ENCODE results near the gene PLPPR3. TPM values are rescaled to one million over a fixed set of nuclear protein-coding genes. Genes with fewer than 3 reads are reported as not detected.

The PLPPR3 gene
- total RNA-seq, 1 experiment from 2014 or later = 0.81 TPM

DNA sequence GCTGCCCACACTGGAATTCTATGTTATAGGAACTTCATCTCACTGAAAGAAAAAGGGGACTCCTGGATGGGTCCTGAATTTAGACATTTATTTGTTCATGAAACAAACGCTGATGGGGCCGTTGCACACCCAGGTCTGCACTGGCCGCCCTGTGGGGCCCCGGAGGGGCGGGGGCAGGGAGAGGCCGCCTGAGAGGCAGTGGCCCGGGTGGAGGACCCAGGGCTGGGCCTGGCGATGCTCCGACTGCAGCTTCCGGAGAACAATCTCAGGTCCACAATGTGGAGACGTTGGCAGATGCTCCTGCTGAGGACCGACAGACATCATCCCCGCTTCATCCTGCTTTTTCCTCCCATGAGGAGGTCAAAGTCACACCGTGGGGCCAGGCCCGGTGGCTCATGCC, 40.8 kb downstream of the PLPPR3 start:
- Histone ChIP-seq H4K20me1 (ENCODE audit: insufficient read depth) (no peaks in the 10 kb centered on the region), H3K9me3 (ENCODE audit: insufficient read depth, low read depth) (no peaks in the 10 kb centered on the region), H3K4me1 (replicated peaks; ENCODE audit: insufficient read depth) (peaks cover 37% of the 10 kb centered on the region), H2AFZ (no peak overlapping the region), H3K79me2 (ENCODE audit: low read depth) (peaks cover 23% of the 10 kb centered on the region), H3F3A (ENCODE audit: insufficient read depth, low read depth) (peaks cover 33% of the 10 kb centered on the region), H3K27me3 (ENCODE audit: insufficient read depth, low read depth) (no peaks in the 10 kb centered on the region), H3K27ac (no peak overlapping the region), H3K4me2 (peak overlapping the region; percentile 91; the same call in 1 of the 2 replicates), H3K4me3 (no peak overlapping the region), H3K9me2 (ENCODE audit: insufficient read depth) (no peaks in the 10 kb centered on the region), H3K36me3 (ENCODE audit: low read depth) (no peaks in the 10 kb centered on the region)
- POLR2A ChIA-PET (ENCODE audit: unreplicated experiment) = no interaction called here
- intact Hi-C loops (cut with micrococcal nuclease; ENCODE audit: unreplicated experiment) = no loop called here
- no TSS peak for BruUV-seq (replicated peaks)
- CTCF ChIA-PET = no interaction called here
- DNase-seq = no peak
- TF ChIP-seq, protein P1, sequence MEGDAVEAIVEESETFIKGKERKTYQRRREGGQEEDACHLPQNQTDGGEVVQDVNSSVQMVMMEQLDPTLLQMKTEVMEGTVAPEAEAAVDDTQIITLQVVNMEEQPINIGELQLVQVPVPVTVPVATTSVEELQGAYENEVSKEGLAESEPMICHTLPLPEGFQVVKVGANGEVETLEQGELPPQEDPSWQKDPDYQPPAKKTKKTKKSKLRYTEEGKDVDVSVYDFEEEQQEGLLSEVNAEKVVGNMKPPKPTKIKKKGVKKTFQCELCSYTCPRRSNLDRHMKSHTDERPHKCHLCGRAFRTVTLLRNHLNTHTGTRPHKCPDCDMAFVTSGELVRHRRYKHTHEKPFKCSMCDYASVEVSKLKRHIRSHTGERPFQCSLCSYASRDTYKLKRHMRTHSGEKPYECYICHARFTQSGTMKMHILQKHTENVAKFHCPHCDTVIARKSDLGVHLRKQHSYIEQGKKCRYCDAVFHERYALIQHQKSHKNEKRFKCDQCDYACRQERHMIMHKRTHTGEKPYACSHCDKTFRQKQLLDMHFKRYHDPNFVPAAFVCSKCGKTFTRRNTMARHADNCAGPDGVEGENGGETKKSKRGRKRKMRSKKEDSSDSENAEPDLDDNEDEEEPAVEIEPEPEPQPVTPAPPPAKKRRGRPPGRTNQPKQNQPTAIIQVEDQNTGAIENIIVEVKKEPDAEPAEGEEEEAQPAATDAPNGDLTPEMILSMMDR (conservative IDR thresholded peaks at IDR 0.05) = no peak
- TF ChIP-seq EZH2 (IDR thresholded peaks at IDR 0.05; ENCODE audit: low read depth) = no peak

DNA sequence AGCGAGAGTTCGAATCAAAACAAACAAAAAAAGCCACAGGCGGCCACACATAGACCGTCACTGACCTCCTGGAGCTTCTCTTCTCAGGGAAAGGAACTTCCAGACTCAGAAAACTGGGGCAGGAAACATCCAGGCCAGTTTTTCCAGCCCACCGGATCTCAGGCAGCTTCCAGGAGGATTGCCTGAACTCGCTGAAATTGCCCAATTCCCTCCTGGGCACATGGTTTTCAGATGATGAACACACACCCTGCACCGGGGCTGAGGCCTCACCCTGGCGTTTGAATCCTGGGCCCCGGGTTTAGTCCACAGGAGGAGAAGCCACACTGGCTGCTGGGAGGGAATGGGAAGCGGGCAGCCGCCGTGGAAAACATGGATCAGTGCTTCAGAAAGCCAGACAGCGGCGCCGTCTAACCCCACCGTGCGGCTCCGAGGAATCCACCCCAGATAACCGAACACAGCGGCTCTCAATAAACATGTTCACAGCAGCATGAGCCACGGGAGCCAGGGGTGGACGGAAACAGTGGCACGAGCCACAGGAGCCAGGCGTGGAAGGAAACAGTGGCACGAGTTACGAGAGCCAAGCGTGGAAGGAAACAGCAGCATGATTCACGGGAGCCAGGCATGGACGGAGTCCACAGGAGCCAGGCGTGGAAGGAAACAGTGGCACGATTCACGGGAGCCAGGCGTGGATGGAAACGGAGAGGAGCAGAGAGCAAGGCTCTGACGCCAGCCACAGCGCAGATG, 42.7 kb downstream of the PLPPR3 start:
- Histone ChIP-seq H3K9me3 (ENCODE audit: insufficient read depth, low read depth) (no peaks in the 10 kb centered on the region), H3K27ac (peak overlapping the region; percentile 62), H3F3A (ENCODE audit: insufficient read depth, low read depth) (peaks cover 33% of the 10 kb centered on the region), H3K36me3 (ENCODE audit: low read depth) (no peaks in the 10 kb centered on the region), H3K4me2 (peak overlapping the region; percentile 50), H3K4me3 (no peak overlapping the region), H3K4me1 (replicated peaks; ENCODE audit: insufficient read depth) (peaks cover 32% of the 10 kb centered on the region), H3K27me3 (ENCODE audit: insufficient read depth, low read depth) (no peaks in the 10 kb centered on the region), H4K20me1 (ENCODE audit: insufficient read depth) (no peaks in the 10 kb centered on the region), H2AFZ (no peak overlapping the region), H3K9me2 (ENCODE audit: insufficient read depth) (no peaks in the 10 kb centered on the region), H3K79me2 (ENCODE audit: low read depth) (peaks cover 14% of the 10 kb centered on the region)
- DNase-seq = peak; percentile 64 to 87
- ChIA-PET CTCF (no interaction called here), POLR2A (ENCODE audit: unreplicated experiment) (no interaction called here)
- TF ChIP-seq EZH2 (IDR thresholded peaks at IDR 0.05; ENCODE audit: low read depth) = no peak
- TF ChIP-seq, protein P1 (conservative IDR thresholded peaks at IDR 0.05) = no peak
- intact Hi-C loops (cut with micrococcal nuclease; ENCODE audit: unreplicated experiment) = no loop called here
- BruUV-seq (replicated peaks) = no TSS peak

DNA sequence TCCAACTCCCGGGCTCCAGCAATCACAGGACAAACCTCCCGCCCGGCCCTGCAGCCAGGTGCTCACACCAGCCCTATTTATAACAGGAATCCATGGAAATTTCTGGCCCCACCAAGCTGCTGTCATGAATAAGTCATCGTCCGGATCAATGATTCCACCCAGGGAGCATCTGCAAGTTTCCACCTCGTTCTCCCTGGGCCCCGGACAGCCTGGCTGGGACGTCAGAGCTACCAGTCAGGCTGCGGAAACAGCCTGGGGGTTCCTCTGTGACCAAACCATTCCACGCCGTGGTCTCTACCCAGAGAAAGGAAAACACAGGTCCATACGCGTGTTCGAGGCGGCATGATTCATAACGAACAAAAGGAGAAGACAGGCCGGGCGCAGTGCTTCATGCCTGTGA, 45.2 kb downstream of the PLPPR3 start:
- intact Hi-C loops (cut with micrococcal nuclease; ENCODE audit: unreplicated experiment) = no loop called here
- POLR2A ChIA-PET (ENCODE audit: unreplicated experiment) = no interaction called here

More for the DNA sequence above, 45.2 kb downstream of the PLPPR3 start:
- TF ChIP-seq EZH2 (IDR thresholded peaks at IDR 0.05; ENCODE audit: low read depth) = no peak
- TF ChIP-seq, protein P1 (conservative IDR thresholded peaks at IDR 0.05) = no peak
- Histone ChIP-seq H3K9me3 (ENCODE audit: insufficient read depth, low read depth) (no peaks in the 10 kb centered on the region), H3K36me3 (ENCODE audit: low read depth) (no peaks in the 10 kb centered on the region), H3K4me2 (no peak overlapping the region), H3K27me3 (ENCODE audit: insufficient read depth, low read depth) (no peaks in the 10 kb centered on the region), H3K4me3 (no peak overlapping the region), H4K20me1 (ENCODE audit: insufficient read depth) (no peaks in the 10 kb centered on the region), H3K27ac (no peak overlapping the region), H3K4me1 (replicated peaks; ENCODE audit: insufficient read depth) (peaks cover 11% of the 10 kb centered on the region), H3K9me2 (ENCODE audit: insufficient read depth) (no peaks in the 10 kb centered on the region), H3F3A (ENCODE audit: insufficient read depth, low read depth) (peaks cover 34% of the 10 kb centered on the region), H3K79me2 (ENCODE audit: low read depth) (no peaks in the 10 kb centered on the region), H2AFZ (no peak overlapping the region)
- no peak for DNase-seq
- CTCF ChIA-PET = no interaction called here
- no TSS peak for BruUV-seq (replicated peaks)
